GM19328 (cell line): ENCODE data around the gene MED22.

ENCODE experiments used
- ATAC-seq: cut with Tn5 transposase; IDR thresholded peaks from one replicate; pipeline ENCODE4 v1.9.1; 2021; ENCODE audit warnings: mild to moderate bottlenecking, moderate library complexity; ENCODE audit not compliant: unreplicated experiment

MED22 gene

DNA sequence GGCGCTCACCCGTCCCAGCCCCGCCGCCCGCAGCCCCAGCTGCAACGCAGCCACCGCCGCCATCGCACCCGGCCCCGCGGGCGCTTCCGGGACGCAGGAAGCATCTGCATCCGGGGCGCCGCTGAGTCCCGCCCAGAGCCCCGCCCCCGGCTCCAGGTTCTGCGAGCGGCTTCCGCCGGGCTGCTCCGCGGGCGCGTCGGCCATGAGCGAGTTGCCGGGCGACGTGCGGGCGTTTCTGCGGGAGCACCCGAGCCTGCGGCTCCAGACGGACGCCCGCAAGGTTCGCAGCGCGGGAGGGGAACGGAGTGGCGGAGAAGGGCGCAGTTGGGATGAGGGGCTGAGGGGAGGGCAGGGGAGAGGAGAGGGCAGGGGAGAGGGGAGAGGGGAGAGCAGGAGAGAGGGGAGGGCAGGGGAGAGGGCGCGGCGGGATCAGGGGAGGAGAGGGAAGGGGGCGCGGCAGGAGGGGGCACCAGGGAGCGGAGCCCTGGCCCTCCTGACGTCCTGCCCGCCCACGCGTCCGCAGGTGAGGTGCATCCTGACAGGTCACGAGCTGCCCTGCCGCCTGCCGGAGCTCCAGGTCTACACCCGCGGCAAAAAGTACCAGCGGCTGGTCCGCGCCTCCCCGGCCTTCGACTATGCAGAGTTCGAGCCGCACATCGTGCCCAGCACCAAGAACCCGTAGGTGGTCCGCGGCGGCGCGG, 8.6 kb upstream of the MED22 start, which contains the start of the genes SURF1 and SURF2:
Gene SURF1, minus strand, starts transcription at position 97 of the 701 bp plus-strand sequence. Its CDS starts 34 bp downstream, at position 63.
Gene SURF2, plus strand, starts transcription at position 160 of the 701 bp plus-strand sequence. Its CDS starts 43 bp downstream, at position 203.
- peak; percentile 63 for ATAC-seq

DNA sequence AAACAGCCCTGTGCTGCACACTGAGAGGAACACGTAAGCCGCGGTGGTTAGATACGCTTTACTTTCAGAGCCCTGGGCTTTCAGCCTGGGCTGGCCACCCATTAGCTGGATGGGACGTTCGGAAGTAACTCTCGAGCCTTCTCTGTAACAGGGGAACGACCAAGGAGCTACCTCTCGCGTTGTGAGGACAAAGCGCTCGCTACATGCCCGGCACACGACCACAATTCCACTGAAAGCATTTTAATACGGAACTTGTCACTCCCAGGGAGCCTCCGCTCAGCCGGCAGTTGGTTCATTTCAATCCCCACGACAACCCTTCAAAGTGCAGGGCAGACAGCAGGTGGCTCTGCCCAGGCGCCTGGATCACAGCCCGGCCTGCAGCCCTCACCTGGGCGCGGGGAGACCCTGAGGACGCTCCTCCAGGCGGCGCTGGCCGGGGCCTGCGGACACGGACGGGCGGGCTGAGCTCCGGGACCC, 8.0 kb upstream of the MED22 start:
- peak; percentile 24 for ATAC-seq

DNA sequence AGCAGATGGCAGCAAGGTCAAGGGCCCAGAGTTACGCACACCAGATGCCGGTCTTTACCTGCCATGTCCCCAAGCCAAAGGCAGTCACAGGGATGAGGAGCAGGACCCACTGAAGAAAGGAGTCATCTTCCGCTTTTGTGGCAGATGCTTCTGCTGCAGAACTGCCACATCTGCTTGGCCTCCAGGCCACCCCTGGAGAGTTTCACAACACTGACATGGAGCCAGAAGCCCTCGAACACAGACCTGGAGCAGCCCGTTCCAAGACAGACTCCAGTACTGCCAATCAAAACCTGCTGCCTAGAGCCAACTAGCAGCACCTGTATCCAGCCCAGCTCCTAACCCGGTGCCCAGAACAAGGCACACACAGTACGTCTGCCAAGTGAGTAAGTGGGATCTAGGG, 6.8 kb upstream of the MED22 start:
- ATAC-seq = no peak

DNA sequence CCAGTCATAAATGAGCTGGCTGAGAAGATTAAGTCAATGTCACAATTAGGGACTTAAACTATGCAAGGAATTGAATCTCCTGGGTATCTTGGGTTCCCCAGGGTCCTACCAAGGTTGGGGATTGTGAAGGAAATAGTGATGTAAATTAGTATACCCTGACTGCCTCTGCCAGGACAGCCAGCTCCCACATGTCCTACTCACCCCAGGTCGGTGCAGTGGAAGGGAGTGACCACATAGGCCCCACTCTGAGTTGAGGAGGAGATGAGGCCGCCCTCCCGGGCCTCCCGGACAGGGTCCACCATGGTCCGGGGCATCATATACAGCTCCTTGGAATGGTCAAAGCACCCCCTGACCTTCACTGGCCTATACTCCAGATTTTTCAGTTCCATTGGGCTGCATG, 5.6 kb upstream of the MED22 start:
- ATAC-seq = no peak

DNA sequence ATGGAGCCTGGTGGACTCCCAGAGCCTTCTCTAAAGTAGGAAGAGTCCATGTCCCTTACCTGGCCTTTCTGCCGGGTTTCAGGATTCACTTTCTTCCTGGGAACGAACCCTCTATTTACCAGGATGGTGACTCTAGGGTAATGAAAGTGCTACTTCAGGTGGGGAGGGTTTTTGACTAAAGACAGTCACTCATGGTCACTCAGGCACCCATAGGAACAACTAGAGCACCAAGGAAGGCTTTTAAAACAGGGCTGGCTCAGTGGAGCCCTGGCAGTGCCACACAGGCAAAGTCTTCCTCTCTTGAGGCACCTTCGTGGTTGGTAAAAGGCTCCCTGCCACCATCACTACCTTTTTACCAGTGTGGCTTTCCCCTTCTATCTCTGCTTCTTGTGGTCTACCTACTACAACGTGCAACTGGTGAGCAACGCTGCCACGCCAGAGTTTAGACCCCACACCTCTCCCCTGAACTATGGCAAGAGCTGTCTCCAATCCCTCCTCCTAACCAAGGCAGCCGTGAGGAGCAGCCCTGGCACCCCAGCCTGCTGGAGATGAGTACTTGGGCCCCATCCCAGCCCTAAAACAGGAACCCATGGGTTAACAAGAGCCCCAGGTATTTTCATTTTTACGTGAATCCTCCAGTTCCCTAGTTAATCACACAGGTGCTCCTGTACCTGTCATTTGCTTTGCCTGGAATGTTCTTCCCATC, 4.9 kb upstream of the MED22 start:
- no peak for ATAC-seq

DNA sequence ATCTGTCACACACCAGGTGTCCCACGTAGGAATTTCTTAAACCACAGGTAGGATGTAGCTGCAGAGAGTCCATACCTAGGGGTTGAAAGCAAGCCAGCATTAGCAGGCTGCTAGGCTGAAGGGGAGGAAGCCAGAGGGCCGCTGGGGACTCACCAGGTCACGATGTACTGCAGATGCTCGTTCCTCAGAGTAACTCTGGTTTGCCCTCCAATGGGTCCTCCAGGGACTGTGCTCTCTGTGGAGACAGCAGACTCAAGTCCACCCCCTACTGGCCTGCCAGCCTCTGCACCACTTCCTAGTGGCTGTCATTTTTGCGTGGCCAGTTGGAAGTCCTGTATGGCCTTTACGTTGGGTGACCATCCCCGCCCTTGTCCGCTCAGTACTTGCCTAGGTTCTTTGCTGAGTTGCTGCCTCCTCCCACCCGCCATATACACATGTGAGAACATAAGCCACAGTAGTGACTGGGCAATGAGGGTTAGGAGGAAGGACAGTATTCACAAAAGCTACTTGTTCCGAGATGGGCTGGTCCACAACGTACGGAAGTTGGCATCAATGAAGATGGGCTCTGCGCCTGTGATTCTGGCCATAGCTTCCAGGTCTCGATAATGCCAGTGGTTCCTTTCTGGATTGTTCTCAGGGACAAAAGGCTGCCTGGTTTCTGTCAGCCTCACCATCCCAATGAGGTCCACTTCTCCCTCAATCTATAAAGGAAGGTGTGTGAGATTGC, 4.1 kb upstream of the MED22 start:
- no peak for ATAC-seq

DNA sequence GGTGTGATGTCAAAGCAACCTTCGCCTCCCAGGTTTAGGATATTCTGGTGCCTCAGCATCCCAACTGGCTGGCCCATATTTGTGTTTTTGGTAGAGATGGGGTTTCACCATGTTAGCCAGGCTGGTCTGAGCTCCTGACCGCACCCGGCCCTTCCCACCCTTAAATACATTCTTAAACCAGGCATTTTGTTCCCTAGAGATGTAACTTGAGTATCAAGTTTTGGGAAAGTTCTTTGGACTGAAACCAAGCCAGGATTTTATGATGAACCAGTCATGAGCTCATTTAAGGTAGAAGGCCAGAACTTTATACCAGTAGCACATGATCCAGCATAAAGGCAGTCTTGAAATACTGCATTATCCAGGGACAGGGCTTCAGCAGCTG, 3.6 kb upstream of the MED22 start:
- no peak for ATAC-seq

DNA sequence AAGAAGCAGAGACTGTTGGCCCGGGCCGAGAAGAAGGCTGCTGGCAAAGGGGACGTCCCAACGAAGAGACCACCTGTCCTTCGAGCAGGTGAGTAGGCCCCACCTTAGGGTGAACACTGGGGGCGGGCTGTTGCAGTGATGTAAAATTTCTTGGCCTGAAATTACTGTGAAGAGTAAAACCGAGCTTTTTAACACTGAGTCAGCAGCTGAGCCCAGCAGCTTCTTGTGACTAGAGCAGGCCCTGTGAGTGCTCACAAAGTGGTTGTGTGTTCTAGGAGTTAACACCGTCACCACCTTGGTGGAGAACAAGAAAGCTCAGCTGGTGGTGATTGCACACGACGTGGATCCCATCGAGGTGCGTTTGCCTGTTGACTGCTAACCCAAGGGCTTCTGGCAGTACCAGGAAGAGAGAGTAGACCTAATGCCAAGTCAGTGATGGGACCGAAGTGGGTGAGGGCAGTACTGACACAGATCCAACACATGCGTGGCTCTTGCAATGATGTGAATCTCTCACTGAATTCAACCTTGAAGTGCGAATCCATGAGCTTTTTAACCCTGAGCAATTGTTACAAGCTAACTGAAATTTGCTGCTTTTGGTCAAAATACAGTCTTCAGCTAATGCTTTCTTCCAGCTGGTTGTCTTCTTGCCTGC, 2.2 kb upstream of the MED22 start:
- no peak for ATAC-seq

DNA sequence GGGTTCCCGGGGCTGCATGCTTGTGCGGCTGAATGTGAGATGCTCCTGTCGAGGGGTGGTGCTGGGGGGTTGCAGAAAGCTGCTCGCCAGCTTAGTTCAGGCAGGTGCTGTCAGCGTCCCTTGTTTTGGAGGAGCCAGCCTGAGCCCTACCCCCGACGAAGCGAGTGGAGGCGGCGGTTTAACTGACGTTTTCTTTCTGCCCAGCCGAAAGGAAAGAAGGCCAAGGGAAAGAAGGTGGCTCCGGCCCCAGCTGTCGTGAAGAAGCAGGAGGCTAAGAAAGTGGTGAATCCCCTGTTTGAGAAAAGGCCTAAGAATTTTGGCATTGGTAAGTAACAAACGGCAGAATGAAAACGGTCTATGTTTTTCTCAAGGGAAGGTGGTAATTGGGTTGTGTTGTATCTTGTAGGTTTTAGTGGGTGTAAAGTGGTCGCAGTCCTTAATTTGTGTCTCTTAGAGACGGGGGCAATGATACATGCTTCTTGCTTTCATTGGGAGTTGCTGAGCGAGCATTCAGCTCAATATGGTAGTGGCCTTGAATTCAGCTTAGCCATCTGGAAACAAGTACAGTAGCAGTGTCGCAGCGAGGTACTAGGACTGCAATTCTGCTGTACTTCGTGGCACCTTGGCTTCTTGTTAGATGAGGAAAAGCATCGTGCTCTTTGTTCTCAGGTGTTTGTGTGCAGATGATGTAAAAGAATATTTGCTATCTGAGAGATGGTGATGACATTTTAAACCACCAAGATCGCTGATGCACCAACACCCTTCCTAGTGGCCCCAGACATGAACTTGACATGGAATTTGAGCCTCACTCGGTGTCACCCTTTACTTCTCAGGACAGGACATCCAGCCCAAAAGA, 1.0 kb upstream of the MED22 start:
- ATAC-seq = no peak

DNA sequence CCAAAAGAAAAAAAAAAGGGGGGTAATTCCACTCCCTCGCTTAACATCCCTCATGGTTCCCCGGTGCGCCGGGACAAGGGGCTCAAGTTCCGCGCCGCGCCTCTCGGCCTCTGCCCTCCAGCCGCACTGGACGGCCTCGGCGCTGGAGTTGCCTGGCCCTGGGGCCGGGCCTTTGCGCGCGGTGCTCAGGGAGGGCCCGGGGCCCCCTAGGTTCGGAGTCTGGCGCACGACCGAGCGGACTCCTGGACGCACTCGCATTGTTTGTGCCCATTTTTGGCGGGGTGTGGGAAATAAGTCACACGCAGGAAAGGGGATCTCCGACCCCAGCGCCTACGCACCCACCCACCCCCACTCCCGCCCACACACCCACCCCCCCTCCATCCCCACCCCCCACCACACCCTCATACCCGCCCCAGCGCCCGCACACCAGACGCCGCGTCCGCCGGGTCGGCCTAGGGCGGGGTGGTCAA, 381 bp downstream of the MED22 start:
- no peak for ATAC-seq

DNA sequence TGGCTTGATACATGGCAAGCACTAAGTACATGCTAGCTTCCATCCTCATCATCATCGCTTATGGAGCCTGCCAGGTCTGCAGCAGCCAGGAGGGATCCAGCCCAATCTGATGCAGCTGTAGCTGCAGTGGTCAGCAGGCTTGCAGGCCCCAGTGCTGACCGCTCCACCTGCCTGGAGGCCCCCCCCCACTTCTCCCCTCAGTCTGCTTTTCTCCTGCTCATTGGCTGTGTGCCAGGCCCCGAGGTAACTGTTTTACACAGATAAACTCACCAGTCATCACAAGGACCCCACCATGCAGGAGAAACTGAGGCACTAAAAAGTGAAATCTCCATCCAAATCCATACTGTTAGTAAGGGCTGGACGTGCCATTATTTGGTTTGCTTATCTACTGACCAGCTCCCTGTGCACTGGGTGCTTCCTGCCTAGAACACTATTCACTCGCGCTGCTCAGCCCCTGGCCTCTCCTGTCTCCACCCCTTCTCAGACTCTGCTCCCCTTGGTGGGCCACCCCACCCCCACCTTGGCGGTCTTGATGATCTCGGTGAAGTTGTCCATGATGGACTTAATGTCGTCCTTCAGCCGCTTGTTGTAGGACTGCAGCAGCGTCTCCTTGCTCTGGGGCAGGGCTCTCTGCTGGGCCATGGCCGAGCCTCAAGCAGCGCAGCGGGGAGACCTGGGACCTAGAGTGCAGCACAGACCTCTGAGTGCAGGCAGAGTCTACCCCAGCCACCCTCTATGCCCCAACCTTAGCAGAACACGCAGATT, 1.7 kb downstream of the MED22 start:
- ATAC-seq = no peak

DNA sequence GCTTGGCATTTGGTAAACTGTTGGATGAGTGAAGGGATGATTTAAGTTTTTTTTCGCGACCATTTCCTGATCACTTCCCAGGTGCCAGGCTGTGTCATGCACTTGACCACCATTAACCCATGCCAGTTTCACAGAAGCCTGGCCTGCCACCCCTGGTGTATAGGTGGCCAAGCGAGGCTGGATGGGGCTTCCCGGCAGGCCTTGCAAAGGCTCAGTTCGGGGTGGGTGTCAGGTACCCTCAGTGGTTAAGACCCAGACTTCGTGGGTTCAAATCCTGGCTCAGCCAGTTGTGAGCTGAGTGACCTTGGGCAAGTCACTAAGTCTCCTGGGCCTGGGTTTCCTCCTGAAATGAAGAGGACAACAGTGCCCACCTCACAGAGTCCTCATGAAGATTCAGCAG, 2.3 kb downstream of the MED22 start:
- no peak for ATAC-seq

DNA sequence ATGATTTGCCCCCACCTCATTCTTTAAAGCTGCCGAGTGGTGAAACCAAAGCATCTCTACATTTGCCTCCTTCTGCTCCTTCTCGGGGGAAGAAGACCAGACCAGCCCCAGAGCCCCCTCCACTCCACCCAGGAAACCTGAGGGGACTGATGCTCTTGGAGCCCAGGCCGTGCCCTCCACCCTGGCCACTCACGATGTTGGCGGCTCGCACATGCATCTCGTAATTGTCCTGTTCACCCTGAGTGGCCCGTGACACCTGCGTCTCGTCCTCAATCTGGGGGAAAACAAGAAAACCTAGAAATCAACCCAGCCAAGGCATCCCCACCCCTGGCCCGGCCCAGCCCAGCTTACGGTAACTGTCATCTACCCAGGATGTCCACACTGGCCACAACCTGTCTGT, 3.0 kb downstream of the MED22 start:
- ATAC-seq = no peak

DNA sequence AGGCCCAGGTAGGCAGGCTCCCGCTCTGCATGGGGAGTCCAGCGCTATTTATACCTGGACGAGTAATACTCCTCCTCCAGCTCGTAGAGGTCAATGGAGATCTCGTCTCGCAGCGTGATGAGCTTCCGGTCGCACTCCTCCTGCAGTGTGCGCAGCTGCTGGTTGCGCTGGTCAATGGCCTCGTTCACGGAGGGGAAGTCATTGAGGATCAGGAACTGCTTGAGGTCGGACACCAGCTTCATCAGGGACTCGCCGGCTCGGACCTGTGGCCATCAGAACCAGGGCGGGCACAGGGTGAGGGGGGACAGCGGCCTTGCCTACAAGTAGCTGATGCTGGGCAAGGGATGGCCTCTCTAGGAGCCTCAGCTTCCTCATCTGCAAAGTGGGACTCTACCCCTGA, 3.9 kb downstream of the MED22 start:
- ATAC-seq = no peak

DNA sequence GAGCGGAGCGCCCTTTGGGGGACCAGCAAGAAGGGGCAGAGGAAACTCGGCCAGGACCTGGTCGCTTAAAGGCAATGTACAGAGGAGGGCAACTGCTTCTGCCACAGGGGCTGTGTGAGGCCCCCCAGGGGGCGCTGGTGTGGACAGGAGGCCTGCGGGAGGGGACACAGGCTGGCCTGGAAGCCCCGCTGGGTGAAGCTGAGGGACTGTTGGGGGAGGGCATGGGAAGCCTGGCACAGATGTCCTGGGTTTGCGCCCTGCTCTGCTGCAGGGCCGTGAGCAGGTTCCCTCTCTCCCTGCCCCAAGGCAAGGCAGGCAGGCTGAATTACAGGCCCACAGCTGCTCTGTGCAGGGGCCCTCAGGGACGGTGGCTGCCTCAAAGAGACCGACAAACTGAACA, 5.4 kb downstream of the MED22 start:
- ATAC-seq = no peak

DNA sequence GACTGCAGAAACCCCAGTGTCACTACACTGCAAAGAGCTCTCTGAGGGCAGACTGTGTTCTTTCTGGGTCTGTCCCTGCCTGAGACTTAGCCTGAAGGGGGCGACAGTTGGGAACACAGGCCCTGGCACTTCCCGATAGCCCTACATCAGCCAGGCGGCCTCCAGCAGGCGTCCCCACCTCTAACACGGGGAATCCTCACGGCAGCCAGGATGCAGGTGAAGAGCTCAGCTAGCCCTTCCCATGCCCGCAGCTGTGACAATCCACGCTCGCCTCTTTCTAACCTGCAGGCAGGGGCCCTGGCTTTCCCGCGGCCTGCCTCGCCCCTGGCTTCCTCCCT, 5.9 kb downstream of the MED22 start:
- no peak for ATAC-seq

DNA sequence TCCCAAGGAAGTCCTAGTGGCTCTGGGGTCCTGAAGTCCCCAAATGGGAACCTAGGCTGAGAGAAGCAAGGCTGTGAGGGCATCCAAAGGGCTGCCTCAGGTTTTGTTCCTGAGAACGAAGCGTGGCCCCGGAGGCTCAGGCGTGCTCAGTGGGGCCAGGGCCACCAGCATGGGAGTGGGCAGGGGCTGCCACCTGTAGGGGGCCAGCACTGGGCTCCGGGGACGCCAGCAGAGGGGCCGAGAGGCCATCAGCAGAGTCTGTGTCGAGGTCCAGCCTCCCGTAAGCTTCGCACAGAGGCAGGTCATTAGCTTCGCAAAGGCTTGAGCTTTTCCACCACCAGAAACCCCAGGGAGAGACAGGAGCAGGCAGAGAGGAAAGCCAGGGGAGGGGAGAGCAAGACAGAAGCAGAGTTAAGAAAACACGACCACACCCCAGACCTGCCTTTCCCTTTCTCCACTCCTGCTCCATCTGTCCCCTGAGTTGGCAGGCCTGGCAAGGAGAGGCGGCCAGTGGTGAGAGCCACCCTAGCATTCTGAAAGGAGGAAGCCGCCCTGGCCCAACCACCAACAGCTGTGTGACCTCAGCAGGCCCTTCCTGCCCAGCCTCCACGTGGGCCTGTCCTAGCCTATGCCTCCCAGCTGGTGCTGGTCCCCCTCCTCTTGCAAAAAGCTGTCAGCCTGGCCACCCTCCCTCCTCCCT, 6.4 kb downstream of the MED22 start:
- no peak for ATAC-seq

DNA sequence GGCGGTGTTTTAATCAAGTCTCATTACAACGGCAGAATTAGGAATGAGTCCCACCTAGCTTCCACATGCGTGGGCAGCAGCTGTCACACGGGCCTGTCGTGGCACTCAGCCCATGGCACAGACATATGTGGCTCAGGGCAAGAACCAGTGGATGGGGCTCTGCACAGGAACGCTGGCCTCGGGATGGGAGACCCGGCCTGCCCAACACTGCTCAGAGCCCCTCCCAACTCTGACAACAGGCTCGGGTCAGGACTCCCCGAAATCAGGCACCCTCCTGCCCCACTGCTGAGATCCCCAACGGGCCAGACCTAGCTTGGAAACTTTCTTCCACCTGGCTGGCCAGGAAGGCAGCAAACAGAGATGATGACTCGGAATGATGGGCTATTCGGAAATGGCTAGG, 7.0 kb downstream of the MED22 start:
- no peak for ATAC-seq

DNA sequence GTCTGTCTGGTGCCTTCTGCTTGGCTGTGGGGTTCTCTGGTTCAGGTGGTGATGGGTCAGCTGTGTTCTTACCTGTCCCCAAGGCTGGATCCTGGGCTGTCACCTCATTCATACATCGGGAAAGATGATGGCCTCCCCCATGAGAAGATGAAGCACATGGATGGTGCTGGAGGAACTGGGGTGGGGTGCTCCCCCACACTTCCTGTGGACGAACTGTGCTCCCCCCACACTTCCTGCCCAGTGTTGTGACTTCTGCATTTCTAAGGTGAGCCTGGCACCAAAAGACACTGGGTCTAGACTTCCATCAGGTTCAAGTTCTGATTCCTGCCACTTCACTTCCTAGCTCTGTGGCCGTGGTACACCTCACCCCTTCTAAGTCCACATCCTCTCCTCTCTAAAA, 7.7 kb downstream of the MED22 start:
- no peak for ATAC-seq
